OCI-LY3 (cell line): ENCODE results near the gene TSPAN31.

Experiments
- CTCF ChIP-seq: fragments of 200-600, 300-600 bp; sonication (generic); IDR thresholded peaks from 2 replicates; pipeline ENCODE4 v1.5.1; 2014; ENCODE audit warnings: antibody characterized with exemption, low read length, low read depth
- EZH2phosphoT487 ChIP-seq: fragments of 200-600 bp; shearing (Covaris generic); IDR thresholded peaks from 2 replicates; pipeline ENCODE4 v1.6.1; 2018; ENCODE audit warnings: antibody characterized with exemption, mixed run types, low read depth

DNA sequence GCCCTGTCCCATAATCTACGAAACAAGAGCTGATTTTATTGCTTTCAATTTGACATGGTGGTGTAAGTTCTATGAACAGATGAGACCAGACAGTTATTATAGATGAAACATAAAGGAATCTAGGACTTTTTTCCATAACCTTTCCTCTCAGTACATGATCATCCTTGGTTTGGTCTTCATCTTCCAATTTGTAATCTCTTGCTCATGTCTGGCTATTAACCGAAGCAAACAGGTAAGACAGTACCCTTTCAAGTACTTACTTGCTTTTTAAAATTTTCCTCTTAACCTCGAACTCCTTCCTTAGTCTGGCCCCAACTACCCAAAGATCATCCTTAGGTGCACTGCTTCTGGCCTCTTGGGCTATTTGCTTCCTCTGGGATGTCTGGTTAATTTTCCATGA, 1.2 kb downstream of the TSPAN31 start:
- no peak for TF ChIP-seq CTCF
- TF ChIP-seq EZH2phosphoT487: no peak
